HepG2 (cell line): ENCODE data around the gene ILKAP. TPM values are rescaled to one million over a fixed set of nuclear protein-coding genes. Genes with fewer than 3 reads are reported as not detected.

Source experiments
- ATAC-seq: fragments of 200-7000 bp; cut with Tn5 transposase; 3 replicates; pipeline ENCODE4 v1.9.1; 2020; ENCODE audit warnings: mild to moderate bottlenecking, moderate library complexity
- BruUV-seq: library from RNA; stranded (reverse); fragments of 400-500 nt; replicated peaks from 2 replicates; lab custom pipeline; 2021; lab: Mats Ljungman, UMichigan
- CTCF ChIA-PET: fragments of 300-600 bp; formaldehyde crosslinking; extraction: SDS; loops from one replicate; lab custom pipeline; 2021; ENCODE audit warnings: low total read pairs, inconsistent platforms, low intra/inter-chr PET ratio; lab: Yijun Ruan, JAX
- POLR2A ChIA-PET: fragments of 350-600 bp; sonication (Branson Sonifier 250); formaldehyde crosslinking; loops from one replicate; lab custom pipeline; 2020; ENCODE audit warnings: antibody characterized with exemption, inconsistent platforms; lab: Yijun Ruan, JAX
- DNase-seq: peaks from one replicate; pipeline ENCODE4 v3.0.0-alpha.2; 2015; ENCODE audit warnings: low spot score
- FAIRE-seq: peaks from 3 replicates; lab custom pipeline; 2011; peaks lifted over from hg19 to GRCh38; lab: Jason Lieb, UNC
- H2AFZ ChIP-seq: one replicate; pipeline ENCODE4 v1.6.1; 2011; ENCODE audit warnings: low read length, inconsistent platforms
- H3K27ac ChIP-seq: fragments of 300-600 bp; 3 replicates; pipeline ENCODE4 v1.8.0; 2011; ENCODE audit warnings: mixed run types, mild to moderate bottlenecking, mixed read lengths, low read length, inconsistent platforms; ENCODE audit not compliant: insufficient read depth; ENCODE audit errors: extremely low read length
- H3K27me3 ChIP-seq, 2 experiments: fragments of 200-600 bp in 1 of 2; 2 replicates in 1 of 2; 3 replicates in 1 of 2; pipeline versions ENCODE4 v1.6.0 to v1.8.0; 2011; ENCODE audit warnings: low read length in 2 of 2, mild to moderate bottlenecking in 2 of 2, moderate library complexity in 2 of 2, inconsistent platforms in 1 of 2; ENCODE audit not compliant: insufficient read depth in 2 of 2, control insufficient read depth in 1 of 2
- H3K36me3 ChIP-seq, 2 experiments: fragments of 200-600 bp in 1 of 2; replicated peaks in 1 of 2; 2 replicates in 1 of 2; 3 replicates in 1 of 2; pipeline versions ENCODE4 v1.5.1 to v1.8.0; 2011; ENCODE audit warnings: low read length in 2 of 2, inconsistent platforms in 1 of 2; ENCODE audit not compliant: insufficient read depth in 2 of 2, control insufficient read depth in 1 of 2
- H3K4me1 ChIP-seq: 2 replicates; pipeline ENCODE4 v1.5.1; 2012; ENCODE audit warnings: low read length, inconsistent platforms; ENCODE audit not compliant: insufficient read depth
- H3K4me2 ChIP-seq: 2 replicates; pipeline ENCODE4 v1.6.0; 2011; ENCODE audit warnings: low read depth, low read length, inconsistent platforms
- H3K4me3 ChIP-seq, 3 experiments: fragments of 200-600 bp in 1 of 3; sonication (generic), shearing (Covaris generic) in 1 of 3; replicated peaks in 1 of 3; 2 replicates each; pipeline ENCODE4 v1.5.1; 2011 to 2016; ENCODE audit warnings: low read length in 3 of 3, inconsistent platforms in 2 of 3, low read depth in 2 of 3, mild to moderate bottlenecking in 2 of 3, control low read depth in 1 of 3, mixed read lengths in 1 of 3; ENCODE audit not compliant: insufficient read depth in 1 of 3
- H3K79me2 ChIP-seq: one replicate; pipeline ENCODE4 v1.6.1; 2011; ENCODE audit warnings: low read length, inconsistent platforms; ENCODE audit not compliant: insufficient read depth
- H3K9ac ChIP-seq: 2 replicates; pipeline ENCODE4 v1.6.0; 2011; ENCODE audit warnings: mild to moderate bottlenecking, low read depth, low read length, inconsistent platforms; ENCODE audit not compliant: insufficient read depth
- H3K9me3 ChIP-seq: 2 replicates; pipeline ENCODE4 v1.5.1; 2012; ENCODE audit warnings: mild to moderate bottlenecking, low read length
- H4K20me1 ChIP-seq: 2 replicates; pipeline ENCODE4 v1.6.0; 2011; ENCODE audit warnings: inconsistent platforms, mild to moderate bottlenecking, low read length, moderate library complexity; ENCODE audit not compliant: insufficient read depth
- IKZF5 ChIP-seq: IDR thresholded peaks from 2 replicates; pipeline ENCODE4 v1.6.1; 2018; ENCODE audit warnings: missing genetic modification reagents, mild to moderate bottlenecking, missing compliant biosample characterization
- KLF11 ChIP-seq: IDR thresholded peaks from 2 replicates; pipeline ENCODE4 v1.6.1; 2016; ENCODE audit warnings: missing compliant biosample characterization
- MBNL3 ChIP-seq: fragments of 250-450 bp; sonication (Bioruptor Pico); conservative IDR thresholded peaks from 2 replicates; pipeline ENCODE4 v1.8.0; 2022; ENCODE audit warnings: mild to moderate bottlenecking, inconsistent platforms
- NBN ChIP-seq: fragments of 450-650 bp; conservative IDR thresholded peaks from 2 replicates; pipeline ENCODE4 v1.6.1; 2017
- NCOA5 ChIP-seq: sonication (generic); formaldehyde crosslinking; IDR thresholded peaks from 2 replicates; pipeline ENCODE4 v1.4.0; 2020; ENCODE audit warnings: missing genetic modification reagents
- RBM22 ChIP-seq: fragments of 200-400 bp; formaldehyde crosslinking; optimal IDR thresholded peaks from 2 replicates; pipeline ENCODE3; 2017; ENCODE audit warnings: mild to moderate bottlenecking, low read length, moderate library complexity
- SNAPC5 ChIP-seq: sonication (generic); formaldehyde crosslinking; IDR thresholded peaks from 2 replicates; pipeline ENCODE4 v1.8.1; 2023; ENCODE audit warnings: mild to moderate bottlenecking, missing genetic modification reagents, borderline replicate concordance
- TBX3 ChIP-seq: fragments of 450-650 bp; IDR thresholded peaks from 2 replicates; pipeline ENCODE4 v1.6.1; 2017; ENCODE audit warnings: antibody characterized with exemption, mild to moderate bottlenecking, inconsistent platforms, borderline replicate concordance
- TEAD3 ChIP-seq: optimal IDR thresholded peaks from 2 replicates; pipeline ENCODE3; 2016; ENCODE audit warnings: borderline replicate concordance
- YY1 ChIP-seq: IDR thresholded peaks from 2 replicates; pipeline ENCODE4 v1.6.1; 2011; ENCODE audit warnings: low read length, low read depth, moderate library complexity, mild to moderate bottlenecking; ENCODE audit not compliant: insufficient read depth, insufficient replicate concordance
- ZNF281 ChIP-seq: sonication (generic); formaldehyde crosslinking; IDR thresholded peaks from 2 replicates; pipeline ENCODE4 v1.4.0; 2020; ENCODE audit warnings: missing genetic modification reagents, borderline replicate concordance
- ZNF503 ChIP-seq: sonication (generic); formaldehyde crosslinking; IDR thresholded peaks from 2 replicates; pipeline ENCODE4 v1.4.0; 2020; ENCODE audit warnings: missing genetic modification reagents
- ZNF737 ChIP-seq: sonication (generic); formaldehyde crosslinking; IDR thresholded peaks from 2 replicates; pipeline ENCODE4 v1.5.0; 2020; ENCODE audit warnings: missing genetic modification reagents, mild to moderate bottlenecking, borderline replicate concordance
- WGBS: methylation state at CpG from one replicate; pipeline ENCODE4 v1.1.6; 2017; ENCODE audit warnings: low lambda C conversion rate; 5-methylcytosine and 5-hydroxymethylcytosine counted together
- in situ Hi-C: cut with HindIII; loops from 2 replicates; pipeline ENCODE4 v1.10.0; 2017; ENCODE audit warnings: low pct_unique_long_range_greater_than_20kb; ENCODE audit not compliant: extremely low pct_ligation_motif_present
- intact Hi-C: fragments of 100-400 bp; cut with micrococcal nuclease; formaldehyde crosslinking; loops from one replicate; pipeline ENCODE4 v1.10.0; 2022; ENCODE audit not compliant: unreplicated experiment
- polyA plus RNA-seq, 8 experiments: library from polyadenylated mRNA; depleted of rRNA in 3 of 8; stranded (reverse) in 7 of 8; unstranded in 1 of 8; fragments of >200 nt; fragmentation: Illumina TruSeq in 4 of 8; extraction: Trizol in 4 of 8; gene quantifications; 2 replicates each; pipeline versions ENCODE4 v1.2.1 to v1.2.3, GENCODE V29; 2011 to 2016; ENCODE audit warnings: low read depth in 4 of 8, missing spikeins in 1 of 8, mixed read lengths in 1 of 8; ENCODE audit not compliant: insufficient read depth in 1 of 8
- total RNA-seq, 5 experiments: library from RNA; depleted of rRNA; stranded (reverse); fragments of >200 nt; fragmentation: Illumina TruSeq; extraction: Trizol; gene quantifications; 2 replicates each; pipeline ENCODE4 v1.2.3, GENCODE V29; 2016; ENCODE audit warnings: low read depth in 1 of 5

ILKAP gene
- total and polyA plus RNA-seq, 2 of the 13 experiments (the other 11 are each of a cell fraction or from before 2014, with no cell fraction given): 29.6 to 33.1 TPM

GRCh38 chr2:238252766-238253630 is 49.5 kb upstream of the ILKAP start:
- no peak for FAIRE-seq
- in situ Hi-C loops: no loop called here
- no TSS peak for BruUV-seq
- Histone ChIP-seq H3K27me3 (no peaks in the 10 kb centered on the region), H3K4me1 (peaks cover 5% of the 10 kb centered on the region), H3K4me2 (no peak overlapping the region), H3K27ac (no peak overlapping the region), H4K20me1 (no peaks in the 10 kb centered on the region), H3K4me3 (no peak overlapping the region), H3K9me3 (no peaks in the 10 kb centered on the region), H2AFZ (no peak overlapping the region), H3K36me3 (peaks cover 43 to 69% of the 10 kb centered on the region in 2 experiments), H3K79me2 (no peaks in the 10 kb centered on the region), H3K9ac (no peak overlapping the region)
- no peak for DNase-seq
- CTCF ChIA-PET: no interaction called here
- POLR2A ChIA-PET: no interaction called here
- 98% methylated on average over 35 of the region's 35 CpGs for WGBS
- intact Hi-C loops: no loop called here
- ATAC-seq: no peak
- TF ChIP-seq TEAD3 (CRISPR knock-in tag) (no peak), NBN (no peak), NCOA5 (no peak), IKZF5 (CRISPR knock-in tag) (no peak), SNAPC5 (no peak), KLF11 (CRISPR knock-in tag) (no peak), MBNL3 (CRISPR knock-in tag) (no peak), YY1 (no peak), RBM22 (no peak), ZNF281 (CRISPR knock-in tag) (no peak), ZNF503 (CRISPR knock-in tag) (no peak), ZNF737 (CRISPR knock-in tag) (no peak), TBX3 (no peak)
